Measurements from ENCODE around the gene SPATA13.

DNA sequence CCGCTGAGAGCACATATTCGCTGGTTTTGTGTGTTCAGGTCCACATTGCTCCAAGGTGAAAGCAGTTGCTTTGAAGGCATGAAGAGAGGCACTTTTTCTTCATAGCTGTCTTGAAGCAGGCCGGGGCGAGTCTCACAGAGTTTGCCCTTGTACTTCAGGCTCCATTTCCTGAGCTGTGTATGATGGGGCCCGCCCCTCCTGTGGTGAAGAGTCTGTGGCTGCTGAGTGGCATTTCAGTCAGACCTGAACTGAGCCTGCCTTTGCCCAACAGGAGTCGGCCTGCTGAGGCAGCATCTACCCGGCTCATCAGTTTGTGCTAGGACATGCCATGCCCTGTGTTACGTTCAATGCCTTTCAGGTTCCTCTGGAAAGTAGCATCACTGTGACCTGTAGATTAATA, 104.5 kb downstream of the SPATA13 start:
- TF ChIP-seq, protein P1, sequence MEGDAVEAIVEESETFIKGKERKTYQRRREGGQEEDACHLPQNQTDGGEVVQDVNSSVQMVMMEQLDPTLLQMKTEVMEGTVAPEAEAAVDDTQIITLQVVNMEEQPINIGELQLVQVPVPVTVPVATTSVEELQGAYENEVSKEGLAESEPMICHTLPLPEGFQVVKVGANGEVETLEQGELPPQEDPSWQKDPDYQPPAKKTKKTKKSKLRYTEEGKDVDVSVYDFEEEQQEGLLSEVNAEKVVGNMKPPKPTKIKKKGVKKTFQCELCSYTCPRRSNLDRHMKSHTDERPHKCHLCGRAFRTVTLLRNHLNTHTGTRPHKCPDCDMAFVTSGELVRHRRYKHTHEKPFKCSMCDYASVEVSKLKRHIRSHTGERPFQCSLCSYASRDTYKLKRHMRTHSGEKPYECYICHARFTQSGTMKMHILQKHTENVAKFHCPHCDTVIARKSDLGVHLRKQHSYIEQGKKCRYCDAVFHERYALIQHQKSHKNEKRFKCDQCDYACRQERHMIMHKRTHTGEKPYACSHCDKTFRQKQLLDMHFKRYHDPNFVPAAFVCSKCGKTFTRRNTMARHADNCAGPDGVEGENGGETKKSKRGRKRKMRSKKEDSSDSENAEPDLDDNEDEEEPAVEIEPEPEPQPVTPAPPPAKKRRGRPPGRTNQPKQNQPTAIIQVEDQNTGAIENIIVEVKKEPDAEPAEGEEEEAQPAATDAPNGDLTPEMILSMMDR (IDR thresholded peaks at IDR 0.05 in 8 of 11, conservative IDR thresholded peaks at IDR 0.05 in 3 of 11) = no peak
- no peak for TF ChIP-seq POLR2A (IDR thresholded peaks at IDR 0.05)
